KMS-11 (cell line): Measurements from ENCODE around the gene PRLHR.

ENCODE experiments used
- H2AFZ ChIP-seq: fragments of 200-600 bp; sonication (generic); 2 replicates; pipeline ENCODE4 v1.6.1; 2016; ENCODE audit warnings: antibody characterized with exemption, mixed run types, low read depth
- H3K27ac ChIP-seq: fragments of 200-600 bp; sonication (generic); 2 replicates; pipeline ENCODE4 v1.6.1; 2016; ENCODE audit warnings: mild to moderate bottlenecking, mixed run types
- H3K27me3 ChIP-seq: fragments of 200-600 bp; sonication (generic); 2 replicates; pipeline ENCODE4 v1.6.1; 2017; ENCODE audit warnings: mild to moderate bottlenecking, low read depth, mixed run types, moderate library complexity; ENCODE audit not compliant: insufficient read depth
- H3K36me3 ChIP-seq: fragments of 200-600 bp; sonication (generic); 2 replicates; pipeline ENCODE4 v1.6.1; 2017; ENCODE audit warnings: mild to moderate bottlenecking, mixed run types; ENCODE audit not compliant: insufficient read depth
- H3K4me1 ChIP-seq: fragments of 200-600 bp; sonication (generic); 2 replicates; pipeline ENCODE4 v1.6.1; 2016; ENCODE audit warnings: mild to moderate bottlenecking, low read depth, mixed run types; ENCODE audit not compliant: poor library complexity, severe bottlenecking
- H3K4me2 ChIP-seq: fragments of 200-600 bp; sonication (generic); 2 replicates; pipeline ENCODE4 v1.7.0; 2016; ENCODE audit warnings: mild to moderate bottlenecking, mixed run types
- H3K4me3 ChIP-seq: fragments of 200-600 bp; sonication (generic); IDR thresholded peaks from 2 replicates; pipeline ENCODE4 v1.6.1; 2017; ENCODE audit warnings: low read depth, low read length, mixed read lengths; ENCODE audit not compliant: insufficient read depth
- H3K79me2 ChIP-seq: fragments of 200-600 bp; sonication (generic); 2 replicates; pipeline ENCODE4 v1.6.1; 2016; ENCODE audit warnings: low read depth, mixed run types; ENCODE audit not compliant: insufficient read depth
- H3K9ac ChIP-seq: fragments of 200-600 bp; sonication (generic); 2 replicates; pipeline ENCODE4 v1.6.1; 2016; ENCODE audit warnings: mild to moderate bottlenecking, mixed run types
- H4K20me1 ChIP-seq: fragments of 200-600 bp; sonication (generic); 2 replicates; pipeline ENCODE4 v1.6.1; 2016; ENCODE audit warnings: mild to moderate bottlenecking, mixed run types; ENCODE audit not compliant: insufficient read depth
- TF ChIP-seq, protein P1 (sequence below): fragments of 200-600 bp; sonication (generic); conservative IDR thresholded peaks from 2 replicates; pipeline ENCODE4 v1.6.1; 2017; ENCODE audit warnings: low read depth, mild to moderate bottlenecking, antibody characterized with exemption, low read length, moderate library complexity, mixed read lengths

PRLHR gene

DNA sequence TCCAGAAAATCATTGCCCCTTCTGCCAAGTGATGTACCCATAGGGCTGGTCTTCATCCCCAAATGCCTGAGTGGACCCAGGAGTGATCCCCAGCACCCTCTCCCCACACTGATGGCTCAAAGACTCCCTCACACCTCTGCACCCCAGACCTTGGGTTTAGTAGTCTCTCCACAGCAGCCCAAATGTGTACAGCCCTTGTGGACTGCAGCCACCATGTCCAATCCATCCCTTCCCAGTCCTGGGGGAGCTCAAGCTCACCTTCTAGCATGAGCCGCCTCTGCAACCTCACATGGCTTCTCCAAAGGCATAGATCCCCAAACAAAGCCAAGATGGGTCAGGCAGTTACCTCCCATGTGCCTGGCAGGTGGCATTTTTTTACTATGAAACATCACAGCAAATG is 50.1 kb downstream of the PRLHR start:
- TF ChIP-seq, protein P1, sequence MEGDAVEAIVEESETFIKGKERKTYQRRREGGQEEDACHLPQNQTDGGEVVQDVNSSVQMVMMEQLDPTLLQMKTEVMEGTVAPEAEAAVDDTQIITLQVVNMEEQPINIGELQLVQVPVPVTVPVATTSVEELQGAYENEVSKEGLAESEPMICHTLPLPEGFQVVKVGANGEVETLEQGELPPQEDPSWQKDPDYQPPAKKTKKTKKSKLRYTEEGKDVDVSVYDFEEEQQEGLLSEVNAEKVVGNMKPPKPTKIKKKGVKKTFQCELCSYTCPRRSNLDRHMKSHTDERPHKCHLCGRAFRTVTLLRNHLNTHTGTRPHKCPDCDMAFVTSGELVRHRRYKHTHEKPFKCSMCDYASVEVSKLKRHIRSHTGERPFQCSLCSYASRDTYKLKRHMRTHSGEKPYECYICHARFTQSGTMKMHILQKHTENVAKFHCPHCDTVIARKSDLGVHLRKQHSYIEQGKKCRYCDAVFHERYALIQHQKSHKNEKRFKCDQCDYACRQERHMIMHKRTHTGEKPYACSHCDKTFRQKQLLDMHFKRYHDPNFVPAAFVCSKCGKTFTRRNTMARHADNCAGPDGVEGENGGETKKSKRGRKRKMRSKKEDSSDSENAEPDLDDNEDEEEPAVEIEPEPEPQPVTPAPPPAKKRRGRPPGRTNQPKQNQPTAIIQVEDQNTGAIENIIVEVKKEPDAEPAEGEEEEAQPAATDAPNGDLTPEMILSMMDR: no peak
- Histone ChIP-seq H3K4me1 (no peaks in the 10 kb centered on the region), H3K4me3 (no peak overlapping the region), H4K20me1 (no peaks in the 10 kb centered on the region), H2AFZ (no peak overlapping the region), H3K4me2 (no peak overlapping the region), H3K27ac (no peak overlapping the region), H3K9ac (no peak overlapping the region), H3K27me3 (no peaks in the 10 kb centered on the region), H3K36me3 (no peaks in the 10 kb centered on the region), H3K79me2 (no peaks in the 10 kb centered on the region)

DNA sequence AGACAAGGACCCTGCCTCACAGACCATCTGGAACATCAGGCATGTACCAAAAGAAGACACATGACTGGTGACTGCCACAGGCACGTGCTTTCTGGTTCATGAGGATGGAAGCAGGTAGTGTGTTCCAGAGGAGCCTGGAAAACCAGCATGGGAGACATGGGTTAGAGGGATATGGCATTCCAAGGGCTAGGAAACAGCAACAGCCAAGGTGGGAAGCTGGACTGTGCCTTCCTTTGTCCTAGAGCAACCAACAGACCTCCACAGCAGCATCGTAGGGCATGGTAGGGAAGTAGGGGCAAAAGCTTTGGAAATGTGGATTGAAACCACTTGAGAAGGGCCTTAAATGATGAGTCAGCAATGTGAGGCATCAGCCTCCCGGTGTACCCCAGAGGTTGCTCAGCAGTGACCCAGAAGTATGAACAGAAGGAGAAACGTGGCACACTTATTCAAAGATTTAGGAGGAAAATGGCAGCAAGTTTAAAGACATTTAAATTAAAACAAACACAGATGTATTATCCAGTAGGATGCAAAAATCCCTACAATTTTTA is 51.0 kb downstream of the PRLHR start:
- TF ChIP-seq, protein P1: peak; percentile 50
- Histone ChIP-seq H2AFZ (no peak overlapping the region), H4K20me1 (no peaks in the 10 kb centered on the region), H3K79me2 (no peaks in the 10 kb centered on the region), H3K9ac (no peak overlapping the region), H3K4me3 (no peak overlapping the region), H3K27me3 (no peaks in the 10 kb centered on the region), H3K36me3 (no peaks in the 10 kb centered on the region), H3K4me2 (no peak overlapping the region), H3K27ac (no peak overlapping the region), H3K4me1 (no peaks in the 10 kb centered on the region)

DNA sequence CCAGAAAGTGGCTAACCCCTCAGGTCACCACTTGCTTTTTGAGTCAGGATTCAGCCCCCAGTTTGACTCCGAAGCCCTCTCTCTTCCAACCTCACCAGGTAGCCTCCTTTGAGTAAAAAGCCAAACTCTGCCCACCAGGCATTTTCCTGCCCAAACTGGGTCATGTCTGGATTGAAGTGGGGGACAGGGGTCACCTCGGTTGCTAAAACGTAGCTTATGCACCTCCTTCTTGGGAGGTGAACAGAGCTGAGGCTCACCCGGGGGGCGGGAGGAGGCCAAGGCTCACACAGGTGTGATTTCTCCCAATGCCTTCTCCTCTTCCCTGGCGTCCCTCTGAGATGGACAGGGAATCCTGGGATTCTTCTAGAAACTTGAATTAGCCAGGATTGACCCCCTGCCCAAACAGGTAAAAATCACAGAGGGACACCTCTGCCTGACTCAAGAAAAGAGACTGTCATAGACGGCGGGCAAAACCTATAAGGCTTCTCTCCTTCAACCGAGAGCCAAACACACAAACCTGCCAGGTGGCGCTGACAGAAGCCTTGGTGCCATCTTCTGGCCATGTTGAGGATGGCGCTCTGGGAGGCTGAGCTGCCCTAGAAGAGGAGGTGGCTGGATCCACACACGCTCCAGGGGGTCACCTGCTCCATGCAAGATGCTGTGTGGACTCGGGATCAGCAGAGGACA is 51.6 kb downstream of the PRLHR start:
- no peak overlapping the region for H3K4me2 ChIP-seq
- no peak overlapping the region for H3K27ac ChIP-seq
- no peaks in the 10 kb centered on the region for H3K79me2 ChIP-seq
- no peaks in the 10 kb centered on the region for H4K20me1 ChIP-seq
- no peaks in the 10 kb centered on the region for H3K4me1 ChIP-seq
- H3K9ac ChIP-seq: no peak overlapping the region
- H3K36me3 ChIP-seq: no peaks in the 10 kb centered on the region
- 0 out of 2 replicates have a peak overlapping the region, but pooled peaks have one; percentile 34 for H2AFZ ChIP-seq
- TF ChIP-seq, protein P1: peak; percentile 77
- H3K4me3 ChIP-seq: no peak overlapping the region
- H3K27me3 ChIP-seq: no peaks in the 10 kb centered on the region

DNA sequence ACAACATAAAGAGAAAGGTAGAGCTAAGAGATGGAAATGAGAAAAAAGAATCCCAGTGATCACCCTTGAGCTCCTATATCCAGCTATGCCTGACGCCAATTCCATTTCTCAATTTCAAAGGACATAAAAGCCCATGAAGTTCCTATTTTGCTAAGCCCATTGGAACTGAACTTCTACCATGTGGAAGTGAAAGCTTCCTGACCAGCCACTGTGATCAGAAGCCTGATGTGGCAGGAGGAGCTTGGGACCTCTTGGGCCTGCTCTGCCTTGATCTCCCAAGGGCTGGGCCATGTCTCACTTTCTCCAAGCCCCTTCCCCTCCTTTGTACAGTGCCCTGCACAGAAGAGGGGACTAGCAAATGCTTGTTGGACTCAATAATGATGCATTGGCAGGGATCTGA is 52.7 kb downstream of the PRLHR start:
- H3K27me3 ChIP-seq: no peaks in the 10 kb centered on the region
- H2AFZ ChIP-seq: no peak overlapping the region
- no peak overlapping the region for H3K4me2 ChIP-seq

More for the DNA sequence above, 52.7 kb downstream of the PRLHR start:
- TF ChIP-seq, protein P1: no peak
- no peaks in the 10 kb centered on the region for H4K20me1 ChIP-seq
- no peaks in the 10 kb centered on the region for H3K4me1 ChIP-seq
- no peak overlapping the region for H3K27ac ChIP-seq
- H3K4me3 ChIP-seq: no peak overlapping the region
- H3K79me2 ChIP-seq: no peaks in the 10 kb centered on the region
- no peak overlapping the region for H3K9ac ChIP-seq
- no peaks in the 10 kb centered on the region for H3K36me3 ChIP-seq
